ENCODE data around the gene ABCA4. TPM values are rescaled to one million over a fixed set of nuclear protein-coding genes. Genes with fewer than 3 reads are reported as not detected.

ABCA4 gene
- total and polyA plus RNA-seq, 2 of the 8 experiments (the other 6 are each of a cell fraction or from before 2014, with no cell fraction given): 0.06 TPM; not detected in 1

GRCh38 chr1:94058766-94059165, 62.2 kb downstream of the ABCA4 start:
- Histone ChIP-seq H3K4me1 (replicated peaks in 1 of 4; ENCODE audit: control insufficient read depth in 3 of 4, insufficient read depth in 4 of 4, low read length in 3 of 4) (peaks cover 0 to 4% (median 3%) of the 10 kb centered on the region in 4 experiments; a peak in 2 of 7 replicates), H3K18ac (ENCODE audit: extremely low read depth, low read length) (no peak overlapping the region), H3K27me3 (replicated peaks in 1 of 4; ENCODE audit: control insufficient read depth in 3 of 4, extremely low read depth in 1 of 4, insufficient read depth in 3 of 4, low read length in 3 of 4) (peaks cover 0 to 5% (median 0%) of the 10 kb centered on the region in 4 experiments; a peak in 2 of 7 replicates), H3K4me2 (ENCODE audit: insufficient read depth in 1 of 2, low read depth in 2 of 2, low read length in 2 of 2) (no peak overlapping the region), H4K20me1 (replicated peaks in 1 of 2; ENCODE audit: control insufficient read depth in 1 of 2, insufficient read depth in 2 of 2, low read length in 2 of 2) (no peaks in the 10 kb centered on the region), H2BK12ac (ENCODE audit: low read depth, low read length) (no peak overlapping the region), H3K79me2 (ENCODE audit: control insufficient read depth in 1 of 2, insufficient read depth in 2 of 2, low read length in 2 of 2) (no peaks in the 10 kb centered on the region), H3K36me3 (ENCODE audit: control insufficient read depth in 2 of 4, insufficient read depth in 4 of 4, low read length in 3 of 4) (no peaks in the 10 kb centered on the region), H2AK5ac (ENCODE audit: low read depth, low read length) (no peak overlapping the region), H3K79me1 (ENCODE audit: low read depth, low read length) (no peaks in the 10 kb centered on the region), H3K56ac (replicated peaks; ENCODE audit: insufficient read length, low read depth, low read length) (no peak overlapping the region), H2AFZ (ENCODE audit: low read length) (no peak overlapping the region), H3K27ac (ENCODE audit: low read depth, low read length) (no peak overlapping the region), H2BK5ac (ENCODE audit: low read depth, low read length) (no peak overlapping the region), H3K9ac (replicated peaks in 1 of 4; ENCODE audit: extremely low read depth in 1 of 4, low read depth in 3 of 4, low read length in 3 of 4) (no peak overlapping the region), H3K4me3 (ENCODE audit: extremely low read depth in 1 of 4, insufficient read depth in 2 of 4, low read depth in 3 of 4, low read length in 4 of 4) (no peak overlapping the region), H3K9me3 (ENCODE audit: insufficient read depth in 2 of 2, low read depth in 1 of 2, low read length in 1 of 2) (no peaks in the 10 kb centered on the region), H2BK20ac (ENCODE audit: low read length) (no peak overlapping the region), H2BK15ac (ENCODE audit: low read length) (no peak overlapping the region), H3K14ac (ENCODE audit: insufficient read length) (no peak overlapping the region), H3K23me2 (ENCODE audit: low read depth, low read length) (no peaks in the 10 kb centered on the region), H3K4ac (replicated peaks; ENCODE audit: insufficient read length, low read depth, low read length) (no peak overlapping the region), H2BK120ac (replicated peaks; ENCODE audit: low read depth, low read length) (no peak overlapping the region), H4K5ac (ENCODE audit: insufficient read length, low read depth, low read length) (no peak overlapping the region), H4K91ac (replicated peaks; ENCODE audit: insufficient read length, low read length) (no peak overlapping the region), H3K23ac (ENCODE audit: insufficient read length) (no peak overlapping the region), H4K8ac (ENCODE audit: extremely low read depth, insufficient read depth, low read length) (no peak overlapping the region)
- FAIRE-seq (no peak), DNase-seq (ENCODE audit: low read depth in 1 of 2, low spot score in 2 of 2) (no peak)
- ChIA-PET CTCF (ENCODE audit: partially characterized antibody) (interaction anchor here (0.6 to 14.4 kb wide), 10 partner anchors 9 to 746 kb away, joined by 3 to 410 read pairs (median 6); partner anchors contain the start of gene ARHGAP29), POLR2A (ENCODE audit: partially characterized antibody) (no interaction called here)
- WGBS, 2 experiments (ENCODE audit: extremely low coverage in 1 of 2, insufficient coverage in 1 of 2, insufficient read length in 1 of 2, insufficient replicate concordance in 2 of 2, low coverage in 1 of 2, low lambda C conversion rate in 2 of 2, missing lambda C conversion rate in 1 of 2): 80% methylated on average over 3 of the region's 3 CpGs; no CpG with 5 or more reads in 1 of the 2 experiments
- TF ChIP-seq TCF12 (IDR thresholded peaks at IDR 0.05; ENCODE audit: low read depth, low read length) (no peak), USF2 (IDR thresholded peaks at IDR 0.05; ENCODE audit: low read length) (no peak), EGR1 (IDR thresholded peaks at IDR 0.05; ENCODE audit: borderline replicate concordance, low read depth, low read length) (no peak), CEBPB (IDR thresholded peaks at IDR 0.05; ENCODE audit: low read depth, low read length) (no peak), TAF1 (IDR thresholded peaks at IDR 0.05; ENCODE audit: low read depth, low read length) (no peak), TBP (IDR thresholded peaks at IDR 0.05; ENCODE audit: low read depth, low read length) (no peak), HDAC2 (IDR thresholded peaks at IDR 0.05; ENCODE audit: borderline replicate concordance in 1 of 2, low read depth in 2 of 2, low read length in 2 of 2) (no peak), KDM5A (IDR thresholded peaks at IDR 0.05; ENCODE audit: low read length) (no peak), RAD21 (IDR thresholded peaks at IDR 0.05 in 1 of 2, conservative IDR thresholded peaks at IDR 0.05 in 1 of 2; ENCODE audit: low read depth in 2 of 2, low read length in 2 of 2) (no peak), RFX5 (IDR thresholded peaks at IDR 0.05; ENCODE audit: borderline replicate concordance, low read depth, low read length) (no peak), YY1 (IDR thresholded peaks at IDR 0.05; ENCODE audit: low read depth, low read length) (no peak), KDM1A (IDR thresholded peaks at IDR 0.05; ENCODE audit: borderline replicate concordance, low read length) (no peak), SIX5 (IDR thresholded peaks at IDR 0.05; ENCODE audit: low read depth, low read length) (no peak), SUZ12 (IDR thresholded peaks at IDR 0.05; ENCODE audit: low read length) (no peak)
